GM12878 (cell line): Measurements from ENCODE around the gene CST1. TPM values are rescaled to one million over a fixed set of nuclear protein-coding genes. Genes with fewer than 3 reads are reported as not detected.
A peak's percentile ranks its signal among the peaks of the same experiment; 100 is the strongest.

Source experiments
- ATAC-seq: fragments of 200-7000 bp; cut with Tn5 transposase; 3 replicates; pipeline ENCODE4 v1.9.1; 2020; ENCODE audit warnings: mild to moderate bottlenecking, moderate library complexity
- BruUV-seq: library from RNA; stranded (reverse); fragments of 400-500 nt; replicated peaks from 2 replicates; lab custom pipeline; 2021; lab: Mats Ljungman, UMichigan
- CTCF ChIA-PET: fragments of 300-600 bp; sonication (Branson Sonifier 250); formaldehyde crosslinking; extraction: SDS; loops from one replicate; lab custom pipeline; 2021; ENCODE audit warnings: inconsistent platforms; lab: Yijun Ruan, JAX
- POLR2A ChIA-PET: fragments of 350-600 bp; formaldehyde crosslinking; extraction: SDS; loops from one replicate; lab custom pipeline; 2021; ENCODE audit warnings: inconsistent platforms; lab: Charles Lee
- RAD21 ChIA-PET: fragments of 300-600 bp; sonication (Branson Sonifier 250); formaldehyde crosslinking; loops from one replicate; lab custom pipeline; 2023; ENCODE audit warnings: antibody characterized with exemption; ENCODE audit not compliant: unreplicated experiment; lab: Charles Lee
- SMC1A ChIA-PET: fragments of 300-600 bp; sonication (Branson Sonifier 250); formaldehyde crosslinking; loops from one replicate; lab custom pipeline; 2023; ENCODE audit not compliant: unreplicated experiment, uncharacterized antibody; lab: Charles Lee
- DNase-seq: peaks from one replicate; pipeline ENCODE4 v3.0.0-alpha.2; 2011; ENCODE audit warnings: low read depth, low spot score
- FAIRE-seq: peaks from 3 replicates; lab custom pipeline; 2011; peaks lifted over from hg19 to GRCh38; lab: Jason Lieb, UNC
- H2AFZ ChIP-seq: 2 replicates; pipeline ENCODE4 v1.6.0; 2011; ENCODE audit warnings: low read depth, low read length, control low read depth; ENCODE audit not compliant: control insufficient read depth
- H3K27ac ChIP-seq: 2 replicates; pipeline ENCODE4 v1.5.1; 2011; ENCODE audit warnings: control low read depth; ENCODE audit not compliant: control insufficient read depth, insufficient read depth
- H3K27me3 ChIP-seq, 2 experiments: replicated peaks in 1 of 2; 2 replicates each; pipeline versions ENCODE4 v1.6.0 to v1.6.1; 2011; ENCODE audit warnings: low read length in 1 of 2; ENCODE audit not compliant: control insufficient read depth in 2 of 2, insufficient read depth in 2 of 2
- H3K36me3 ChIP-seq, 2 experiments: 2 replicates each; pipeline ENCODE4 v1.5.1; 2011; ENCODE audit warnings: low read length in 1 of 2; ENCODE audit not compliant: control insufficient read depth in 2 of 2, insufficient read depth in 2 of 2
- H3K4me1 ChIP-seq: 2 replicates; pipeline ENCODE4 v1.6.1; 2011; ENCODE audit warnings: mild to moderate bottlenecking, low read length, moderate library complexity, mixed read lengths; ENCODE audit not compliant: control insufficient read depth, insufficient read depth
- H3K4me2 ChIP-seq: 2 replicates; pipeline ENCODE4 v1.6.0; 2011; ENCODE audit warnings: control low read depth; ENCODE audit not compliant: control insufficient read depth, insufficient read depth
- H3K4me3 ChIP-seq: fragments of 200-600 bp; sonication (generic); 2 replicates; pipeline ENCODE4 v1.5.1; 2016
- H3K79me2 ChIP-seq: 2 replicates; pipeline ENCODE4 v1.6.0; 2011; ENCODE audit warnings: low read length; ENCODE audit not compliant: control insufficient read depth, insufficient read depth
- H3K9ac ChIP-seq: 2 replicates; pipeline ENCODE4 v1.8.0; 2011; ENCODE audit warnings: low read length, control low read depth, mixed read lengths; ENCODE audit not compliant: control insufficient read depth, insufficient read depth
- H3K9me3 ChIP-seq: replicated peaks from 3 replicates; pipeline ENCODE4 v1.5.1; 2011; ENCODE audit warnings: mild to moderate bottlenecking, low read length; ENCODE audit not compliant: control insufficient read depth, insufficient read depth
- H4K20me1 ChIP-seq: 2 replicates; pipeline ENCODE4 v1.6.0; 2011; ENCODE audit not compliant: control insufficient read depth, insufficient read depth
- ESRRA ChIP-seq: IDR thresholded peaks from 2 replicates; pipeline ENCODE4 v1.6.1; 2012; ENCODE audit warnings: mild to moderate bottlenecking, low read length, improper control_type of control experiment
- GABPA ChIP-seq: IDR thresholded peaks from 2 replicates; pipeline ENCODE4 v1.6.1; 2014; ENCODE audit warnings: antibody characterized with exemption, low read depth, mild to moderate bottlenecking, inconsistent platforms
- HSF1 ChIP-seq: fragments of 150-350 bp; IDR thresholded peaks from 2 replicates; pipeline ENCODE4 v1.6.1; 2014; ENCODE audit warnings: mild to moderate bottlenecking, low read depth, low read length
- PKNOX1 ChIP-seq: fragments of 450-650 bp; IDR thresholded peaks from 2 replicates; pipeline ENCODE4 v1.6.1; 2016; ENCODE audit warnings: mild to moderate bottlenecking
- TBL1XR1 ChIP-seq: IDR thresholded peaks from 2 replicates; pipeline ENCODE4 v1.6.1; 2012; ENCODE audit warnings: low read depth, low read length, improper control_type of control experiment
- WGBS: methylation state at CpG from one replicate; pipeline ENCODE4 v1.1.6; 2016; ENCODE audit warnings: low lambda C conversion rate; ENCODE audit not compliant: insufficient replicate concordance, insufficient coverage; ENCODE audit errors: missing lambda C conversion rate; 5-methylcytosine and 5-hydroxymethylcytosine counted together
- in situ Hi-C: fragments of 300-500 bp; cut with MboI; formaldehyde crosslinking; loops from 9 replicates; pipeline ENCODE4 v1.14.3; 2018; ENCODE audit warnings: mixed read lengths
- intact Hi-C: fragments of 100-400 bp; cut with micrococcal nuclease; formaldehyde crosslinking; loops from one replicate; pipeline ENCODE4 v1.14.2; 2022; ENCODE audit not compliant: unreplicated experiment
- polyA plus RNA-seq, 11 experiments: library from polyadenylated mRNA; depleted of rRNA in 4 of 11; unstranded in 6 of 11; stranded (reverse) in 5 of 11; fragments of >200 nt; fragmentation: Nextera tagmentation in 4 of 11; fragmentation: Illumina TruSeq in 1 of 11; extraction: Ambion mirVana in 4 of 11; extraction: Trizol in 1 of 11; gene quantifications; 1 replicate in 1 of 11; 2 replicates in 10 of 11; pipeline versions ENCODE4 v1.2.1 to v1.2.3, GENCODE V29; 2011 to 2016; ENCODE audit warnings: inconsistent platforms in 2 of 11, missing spikeins in 2 of 11, low read depth in 1 of 11
- small RNA-seq: library from RNA; depleted of rRNA; stranded (forward); fragments of <200 nt; gene quantifications from one replicate; pipeline ENCODE3, GENCODE V24; 2014
- total RNA-seq, 4 experiments: library from RNA; depleted of rRNA in 3 of 4; stranded (reverse); fragments of >200 nt in 3 of 4; fragmentation: Illumina TruSeq in 1 of 4; extraction: Trizol in 1 of 4; gene quantifications; 2 replicates each; pipeline versions ENCODE4 v1.2.1 to v1.2.3, GENCODE V29; 2013 to 2021

Gene CST1
- total and polyA plus RNA-seq, 10 of the 15 experiments (the other 5 are each of a cell fraction or from before 2014, with no cell fraction given) = not detected

- 0% methylated on average over 1 of the region's 1 CpG for WGBS
- H2AFZ ChIP-seq = no peak overlapping the region
- H3K4me1 ChIP-seq = no peaks in the 10 kb centered on the region
- H3K9ac ChIP-seq = no peak overlapping the region
- FAIRE-seq = no peak
- CTCF ChIA-PET = no interaction called here
- in situ Hi-C loops = no loop called here
- H3K27ac ChIP-seq = no peak overlapping the region
- no peak overlapping the region for H3K4me2 ChIP-seq
- no peak for TF ChIP-seq ESRRA
- TF ChIP-seq PKNOX1 = 0 out of 2 replicates have a peak, but pooled peaks have one; percentile 9
- TF ChIP-seq TBL1XR1 = no peak
- no peak for TF ChIP-seq GABPA
- TF ChIP-seq HSF1 = no peak
- no peaks in the 10 kb centered on the region for H4K20me1 ChIP-seq
- H3K9me3 ChIP-seq = no peaks in the 10 kb centered on the region
- H3K27me3 ChIP-seq = no peaks in the 10 kb centered on the region
- no peak for DNase-seq
- H3K36me3 ChIP-seq = no peaks in the 10 kb centered on the region
- POLR2A ChIA-PET = no interaction called here
- intact Hi-C loops = no loop called here
- RAD21 ChIA-PET = no interaction called here
- SMC1A ChIA-PET = no interaction called here
- no peaks in the 10 kb centered on the region for H3K79me2 ChIP-seq
- peak; percentile 32; the same call in 2 of the 3 replicates for ATAC-seq
- H3K4me3 ChIP-seq = no peak overlapping the region
- no TSS peak for BruUV-seq
Observed at GRCh38 chr20:23697947-23698346, 52.8 kb downstream of the CST1 start.

Small RNAs within 50 kb of the gene (small RNA-seq; reads per million reads assigned to genes)
- not detected for gene CST2P1

Other genes with a start within 250 kb of the CST1 start
- gene CST9L, start 182.5 kb downstream of the CST1 start, total RNA-seq (2014; rRNA removed) = not detected in 2 replicates
- not detected in 2 replicates for gene CST9L, start 182.5 kb downstream of the CST1 start, total RNA-seq (2014; rRNA removed; fragmentation: Illumina TruSeq; extraction: Trizol)
- gene CST9L, start 182.5 kb downstream of the CST1 start, total RNA-seq (2021) = not detected in 2 replicates
- gene CST9L, start 182.5 kb downstream of the CST1 start, polyA plus RNA-seq (2011; rRNA removed) = not detected in 2 replicates
- gene CST9L, start 182.5 kb downstream of the CST1 start, polyA plus RNA-seq (2014; fragmentation: Illumina TruSeq; extraction: Trizol) = not detected in 2 replicates
- gene CST9L, start 182.5 kb downstream of the CST1 start, polyA plus RNA-seq (2014; fragmentation: Nextera tagmentation; extraction: Ambion mirVana) = not detected
- not detected in 2 replicates for gene CST9L, start 182.5 kb downstream of the CST1 start, polyA plus RNA-seq (2014; rRNA removed)
- not detected for gene CST9L, start 182.5 kb downstream of the CST1 start, polyA plus RNA-seq (2016; fragmentation: Nextera tagmentation; extraction: Ambion mirVana)
- gene CST9, start 145.0 kb downstream of the CST1 start, total RNA-seq (2014; rRNA removed) = not detected in 2 replicates
- not detected in 2 replicates for gene CST9, start 145.0 kb downstream of the CST1 start, total RNA-seq (2014; rRNA removed; fragmentation: Illumina TruSeq; extraction: Trizol)
- gene CST9, start 145.0 kb downstream of the CST1 start, total RNA-seq (2021) = not detected in 2 replicates
- gene CST9, start 145.0 kb downstream of the CST1 start, polyA plus RNA-seq (2011; rRNA removed) = not detected in 2 replicates
- not detected in 2 replicates for gene CST9, start 145.0 kb downstream of the CST1 start, polyA plus RNA-seq (2014; fragmentation: Illumina TruSeq; extraction: Trizol)
- not detected for gene CST9, start 145.0 kb downstream of the CST1 start, polyA plus RNA-seq (2014; fragmentation: Nextera tagmentation; extraction: Ambion mirVana)
- not detected in 2 replicates for gene CST9, start 145.0 kb downstream of the CST1 start, polyA plus RNA-seq (2014; rRNA removed)
- gene CST9, start 145.0 kb downstream of the CST1 start, polyA plus RNA-seq (2016; fragmentation: Nextera tagmentation; extraction: Ambion mirVana) = not detected
- 54.0 and 74.3 TPM in 2 replicates for gene CST3, start 113.0 kb downstream of the CST1 start, total RNA-seq (2014; rRNA removed)
- gene CST3, start 113.0 kb downstream of the CST1 start, total RNA-seq (2014; rRNA removed; fragmentation: Illumina TruSeq; extraction: Trizol) = 35.1 and 35.5 TPM in 2 replicates
- gene CST3, start 113.0 kb downstream of the CST1 start, total RNA-seq (2021) = 114 and 115 TPM in 2 replicates
- 8.5 and 20.4 TPM in 2 replicates for gene CST3, start 113.0 kb downstream of the CST1 start, polyA plus RNA-seq (2011; rRNA removed)
- gene CST3, start 113.0 kb downstream of the CST1 start, polyA plus RNA-seq (2014; fragmentation: Illumina TruSeq; extraction: Trizol) = 18.6 and 41.3 TPM in 2 replicates
- 10 to 100 TPM; 11.8 to 22.2 TPM for gene CST3, start 113.0 kb downstream of the CST1 start, polyA plus RNA-seq (2014; fragmentation: Nextera tagmentation; extraction: Ambion mirVana)
- 112 and 116 TPM in 2 replicates for gene CST3, start 113.0 kb downstream of the CST1 start, polyA plus RNA-seq (2014; rRNA removed)
- gene CST3, start 113.0 kb downstream of the CST1 start, polyA plus RNA-seq (2016; fragmentation: Nextera tagmentation; extraction: Ambion mirVana) = 100 to 1,000 TPM; 122 to 127 TPM
- gene CST4, start 61.9 kb downstream of the CST1 start, total RNA-seq (2014; rRNA removed) = not detected in 2 replicates
- gene CST4, start 61.9 kb downstream of the CST1 start, total RNA-seq (2014; rRNA removed; fragmentation: Illumina TruSeq; extraction: Trizol) = not detected in 2 replicates
- gene CST4, start 61.9 kb downstream of the CST1 start, total RNA-seq (2021) = not detected in 2 replicates
- not detected in 2 replicates for gene CST4, start 61.9 kb downstream of the CST1 start, polyA plus RNA-seq (2011; rRNA removed)
- not detected in 2 replicates for gene CST4, start 61.9 kb downstream of the CST1 start, polyA plus RNA-seq (2014; fragmentation: Illumina TruSeq; extraction: Trizol)
- not detected for gene CST4, start 61.9 kb downstream of the CST1 start, polyA plus RNA-seq (2014; fragmentation: Nextera tagmentation; extraction: Ambion mirVana)
- not detected in 2 replicates for gene CST4, start 61.9 kb downstream of the CST1 start, polyA plus RNA-seq (2014; rRNA removed)
- gene CST4, start 61.9 kb downstream of the CST1 start, polyA plus RNA-seq (2016; fragmentation: Nextera tagmentation; extraction: Ambion mirVana) = not detected
- not detected in 2 replicates for gene CST2, start 75.8 kb upstream of the CST1 start, total RNA-seq (2014; rRNA removed)
- gene CST2, start 75.8 kb upstream of the CST1 start, total RNA-seq (2014; rRNA removed; fragmentation: Illumina TruSeq; extraction: Trizol) = not detected in 2 replicates
- not detected in 2 replicates for gene CST2, start 75.8 kb upstream of the CST1 start, total RNA-seq (2021)
- gene CST2, start 75.8 kb upstream of the CST1 start, polyA plus RNA-seq (2011; rRNA removed) = not detected in 2 replicates
- not detected in 2 replicates for gene CST2, start 75.8 kb upstream of the CST1 start, polyA plus RNA-seq (2014; fragmentation: Illumina TruSeq; extraction: Trizol)
- not detected for gene CST2, start 75.8 kb upstream of the CST1 start, polyA plus RNA-seq (2014; fragmentation: Nextera tagmentation; extraction: Ambion mirVana)
- not detected in 2 replicates for gene CST2, start 75.8 kb upstream of the CST1 start, polyA plus RNA-seq (2014; rRNA removed)
- gene CST2, start 75.8 kb upstream of the CST1 start, polyA plus RNA-seq (2016; fragmentation: Nextera tagmentation; extraction: Ambion mirVana) = not detected
- gene CST5, start 128.8 kb upstream of the CST1 start, total RNA-seq (2014; rRNA removed) = not detected in 2 replicates
- gene CST5, start 128.8 kb upstream of the CST1 start, total RNA-seq (2014; rRNA removed; fragmentation: Illumina TruSeq; extraction: Trizol) = not detected in 2 replicates
- not detected in 2 replicates for gene CST5, start 128.8 kb upstream of the CST1 start, total RNA-seq (2021)
- gene CST5, start 128.8 kb upstream of the CST1 start, polyA plus RNA-seq (2011; rRNA removed) = not detected in 2 replicates
- not detected in 2 replicates for gene CST5, start 128.8 kb upstream of the CST1 start, polyA plus RNA-seq (2014; fragmentation: Illumina TruSeq; extraction: Trizol)
- gene CST5, start 128.8 kb upstream of the CST1 start, polyA plus RNA-seq (2014; fragmentation: Nextera tagmentation; extraction: Ambion mirVana) = not detected
- gene CST5, start 128.8 kb upstream of the CST1 start, polyA plus RNA-seq (2014; rRNA removed) = not detected in 2 replicates
- not detected for gene CST5, start 128.8 kb upstream of the CST1 start, polyA plus RNA-seq (2016; fragmentation: Nextera tagmentation; extraction: Ambion mirVana)
- gene GGTLC1, start 237.8 kb upstream of the CST1 start, total RNA-seq (2014; rRNA removed) = not detected in 2 replicates
- gene GGTLC1, start 237.8 kb upstream of the CST1 start, total RNA-seq (2014; rRNA removed; fragmentation: Illumina TruSeq; extraction: Trizol) = not detected in 2 replicates
- gene GGTLC1, start 237.8 kb upstream of the CST1 start, total RNA-seq (2021) = not detected in 2 replicates
- not detected in 2 replicates for gene GGTLC1, start 237.8 kb upstream of the CST1 start, polyA plus RNA-seq (2011; rRNA removed)
- not detected in 2 replicates for gene GGTLC1, start 237.8 kb upstream of the CST1 start, polyA plus RNA-seq (2014; fragmentation: Illumina TruSeq; extraction: Trizol)
- gene GGTLC1, start 237.8 kb upstream of the CST1 start, polyA plus RNA-seq (2014; fragmentation: Nextera tagmentation; extraction: Ambion mirVana) = not detected
- not detected in 2 replicates for gene GGTLC1, start 237.8 kb upstream of the CST1 start, polyA plus RNA-seq (2014; rRNA removed)
- gene GGTLC1, start 237.8 kb upstream of the CST1 start, polyA plus RNA-seq (2016; fragmentation: Nextera tagmentation; extraction: Ambion mirVana) = not detected